GM23248 (cell line): ENCODE data around the gene CHST1. TPM values are rescaled to one million over a fixed set of nuclear protein-coding genes. Genes with fewer than 3 reads are reported as not detected.
A peak's percentile ranks its signal among the peaks of the same experiment; 100 is the strongest.

Experiments used
- DNase-seq: peaks from one replicate; pipeline ENCODE4 v3.0.0-alpha.2; 2015
- H2AFZ ChIP-seq: fragments of 200-600 bp; sonication (generic); 2 replicates; pipeline ENCODE4 v1.6.1; 2016; ENCODE audit warnings: antibody characterized with exemption
- H3F3A ChIP-seq: fragments of 200-600 bp; sonication (generic); 2 replicates; pipeline ENCODE4 v1.6.1; 2016; ENCODE audit warnings: mild to moderate bottlenecking, antibody characterized with exemption, mixed run types; ENCODE audit not compliant: insufficient read depth
- H3K27ac ChIP-seq: fragments of 200-600 bp; sonication (generic); 2 replicates; pipeline ENCODE4 v1.5.1; 2016; ENCODE audit warnings: mild to moderate bottlenecking
- H3K27me3 ChIP-seq: fragments of 200-600 bp; sonication (generic); replicated peaks from 2 replicates; pipeline ENCODE4 v1.6.1; 2016; ENCODE audit warnings: mild to moderate bottlenecking; ENCODE audit not compliant: insufficient read depth
- H3K36me3 ChIP-seq: fragments of 200-600 bp; sonication (generic); 2 replicates; pipeline ENCODE4 v1.6.1; 2016; ENCODE audit warnings: low read depth, mild to moderate bottlenecking
- H3K4me1 ChIP-seq: fragments of 200-600 bp; sonication (generic); 2 replicates; pipeline ENCODE4 v1.6.1; 2016; ENCODE audit warnings: mild to moderate bottlenecking; ENCODE audit not compliant: insufficient read depth
- H3K4me2 ChIP-seq: fragments of 200-600 bp; sonication (generic); one replicate; pipeline ENCODE4 v1.6.1; 2016; ENCODE audit warnings: mild to moderate bottlenecking; ENCODE audit not compliant: unreplicated experiment
- H3K4me3 ChIP-seq: fragments of 200-600 bp; sonication (generic); 2 replicates; pipeline ENCODE4 v1.5.1; 2016; ENCODE audit warnings: mild to moderate bottlenecking
- H3K79me2 ChIP-seq: fragments of 200-600 bp; sonication (generic); 2 replicates; pipeline ENCODE4 v1.6.1; 2016; ENCODE audit warnings: mild to moderate bottlenecking; ENCODE audit not compliant: insufficient read depth
- H3K9ac ChIP-seq: fragments of 200-600 bp; sonication (generic); 2 replicates; pipeline ENCODE4 v1.6.1; 2016; ENCODE audit warnings: mild to moderate bottlenecking
- H3K9me2 ChIP-seq: fragments of 200-600 bp; sonication (generic); 2 replicates; pipeline ENCODE4 v1.6.1; 2016; ENCODE audit warnings: mixed run types, mild to moderate bottlenecking, moderate library complexity; ENCODE audit not compliant: insufficient read depth
- H3K9me3 ChIP-seq: fragments of 200-600 bp; sonication (generic); one replicate; pipeline ENCODE4 v1.6.1; 2017; ENCODE audit warnings: low read depth
- H4K20me1 ChIP-seq: fragments of 200-600 bp; sonication (generic); 2 replicates; pipeline ENCODE4 v1.6.0; 2016; ENCODE audit not compliant: insufficient read depth
- EZH2 ChIP-seq: fragments of 200-600 bp; sonication (generic); IDR thresholded peaks from 2 replicates; pipeline ENCODE4 v1.6.1; 2018; ENCODE audit warnings: antibody characterized with exemption, mild to moderate bottlenecking; ENCODE audit not compliant: insufficient read depth, poor library complexity, severe bottlenecking
- EZH2phosphoT487 ChIP-seq: fragments of 200-600 bp; sonication (generic); IDR thresholded peaks from 2 replicates; pipeline ENCODE4 v1.6.1; 2018; ENCODE audit warnings: antibody characterized with exemption, moderate library complexity, mild to moderate bottlenecking, low read depth; ENCODE audit not compliant: insufficient read depth
- WGBS, 2 experiments: methylation state at CpG; one replicate each; pipeline ENCODE4 v1.1.6; 2015 to 2017; ENCODE audit warnings: low lambda C conversion rate in 2 of 2, low coverage in 1 of 2; ENCODE audit errors: missing lambda C conversion rate in 2 of 2; 5-methylcytosine and 5-hydroxymethylcytosine counted together
- in situ Hi-C: fragments of 300-500 bp; cut with MboI; formaldehyde crosslinking; loops from 2 replicates; pipeline ENCODE4 v1.15.0; 2020
- polyA plus RNA-seq: library from polyadenylated mRNA; unstranded; fragments of >200 nt; fragmentation: Nextera tagmentation; extraction: Ambion mirVana; gene quantifications from 2 replicates; pipeline ENCODE4 v1.2.1, GENCODE V29; 2016
- total RNA-seq: library from RNA; depleted of rRNA; stranded (reverse); fragments of >200 nt; shearing (Covaris generic); gene quantifications from 2 replicates; pipeline ENCODE4 v1.2.3, GENCODE V29; 2014

The CHST1 gene
- total and polyA plus RNA-seq, 2 experiments from 2014 or later = 0.06 TPM; not detected in 1

DNA sequence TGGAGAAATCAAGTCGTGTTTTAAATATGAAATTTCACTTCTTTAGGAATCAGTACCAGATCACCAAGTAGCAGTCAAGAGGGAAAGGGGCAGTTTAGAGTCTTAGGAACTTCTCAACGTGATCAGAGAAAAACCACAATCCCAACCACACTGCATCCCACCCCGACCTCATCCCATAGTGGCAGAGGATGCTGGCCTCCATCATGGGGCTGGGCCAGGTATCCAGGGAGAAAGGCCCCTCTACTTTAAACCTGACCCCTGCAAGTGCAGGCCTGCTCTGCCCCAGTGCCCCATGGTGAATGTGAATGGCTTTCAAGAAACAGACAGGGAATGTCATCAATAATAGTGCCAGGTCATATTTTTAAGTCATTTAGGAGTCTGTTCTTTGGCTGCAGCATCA lies 12.1 kb downstream of the CHST1 start:
- DNase-seq = no peak
- peaks cover 7% of the 10 kb centered on the region; the same call in 1 of the 2 replicates for H3K27me3 ChIP-seq
- no peaks in the 10 kb centered on the region for H3K9me2 ChIP-seq
- TF ChIP-seq EZH2 = no peak
- TF ChIP-seq EZH2phosphoT487 = no peak
- no peaks in the 10 kb centered on the region for H4K20me1 ChIP-seq
- no peak overlapping the region for H3K9ac ChIP-seq
- in situ Hi-C loops = no loop called here
- 62 to 75% methylated on average over 3 of the region's 3 CpGs for WGBS, 2 experiments
- H3K79me2 ChIP-seq = no peaks in the 10 kb centered on the region
- peaks cover 6% of the 10 kb centered on the region; the same call in 1 of the 2 replicates for H3K4me1 ChIP-seq
- H3K4me2 ChIP-seq = no peak overlapping the region
- H3K4me3 ChIP-seq = no peak overlapping the region
- no peaks in the 10 kb centered on the region for H3K36me3 ChIP-seq
- H3K27ac ChIP-seq = no peak overlapping the region
- 0 out of 2 replicates have a peak overlapping the region, but pooled peaks have one; percentile 67 for H2AFZ ChIP-seq
- H3F3A ChIP-seq = no peaks in the 10 kb centered on the region
- no peaks in the 10 kb centered on the region for H3K9me3 ChIP-seq

DNA sequence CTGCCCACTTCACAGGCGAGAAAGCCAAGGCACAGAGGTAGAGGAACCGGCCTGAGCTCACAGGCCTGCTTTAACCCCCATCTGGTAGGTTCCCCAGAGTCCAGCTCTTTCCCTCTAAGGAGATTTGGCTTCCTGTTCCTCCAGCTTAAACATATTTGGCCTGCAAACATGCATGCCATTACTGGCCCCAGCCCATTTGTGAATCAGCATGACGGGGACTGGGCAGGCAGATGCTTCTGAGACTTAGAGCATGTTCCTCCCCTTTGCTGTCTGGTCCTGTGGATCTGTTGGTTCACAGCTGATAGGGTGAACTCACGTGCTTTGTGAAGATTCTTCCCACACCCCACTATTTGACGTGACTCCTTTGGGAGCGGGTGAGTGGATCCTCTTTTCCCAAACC lies 12.6 kb downstream of the CHST1 start:
- no peaks in the 10 kb centered on the region for H3K36me3 ChIP-seq
- peak overlapping the region; percentile 67 for H2AFZ ChIP-seq
- no peak overlapping the region for H3K4me2 ChIP-seq
- in situ Hi-C loops = no loop called here
- peak; percentile 86 for DNase-seq
- no peaks in the 10 kb centered on the region for H3K9me3 ChIP-seq
- no peaks in the 10 kb centered on the region for H3F3A ChIP-seq
- peaks cover 6% of the 10 kb centered on the region; the same call in 1 of the 2 replicates for H3K4me1 ChIP-seq
- no peak overlapping the region for H3K4me3 ChIP-seq
- 40 to 42% methylated on average over 6 of the region's 6 CpGs for WGBS, 2 experiments
- no peaks in the 10 kb centered on the region for H3K9me2 ChIP-seq
- no peak overlapping the region for H3K27ac ChIP-seq
- no peaks in the 10 kb centered on the region for H3K79me2 ChIP-seq
- no peaks in the 10 kb centered on the region for H4K20me1 ChIP-seq
- peaks cover 7% of the 10 kb centered on the region; the same call in 1 of the 2 replicates for H3K27me3 ChIP-seq
- no peak for TF ChIP-seq EZH2
- no peak for TF ChIP-seq EZH2phosphoT487
- H3K9ac ChIP-seq = no peak overlapping the region

DNA sequence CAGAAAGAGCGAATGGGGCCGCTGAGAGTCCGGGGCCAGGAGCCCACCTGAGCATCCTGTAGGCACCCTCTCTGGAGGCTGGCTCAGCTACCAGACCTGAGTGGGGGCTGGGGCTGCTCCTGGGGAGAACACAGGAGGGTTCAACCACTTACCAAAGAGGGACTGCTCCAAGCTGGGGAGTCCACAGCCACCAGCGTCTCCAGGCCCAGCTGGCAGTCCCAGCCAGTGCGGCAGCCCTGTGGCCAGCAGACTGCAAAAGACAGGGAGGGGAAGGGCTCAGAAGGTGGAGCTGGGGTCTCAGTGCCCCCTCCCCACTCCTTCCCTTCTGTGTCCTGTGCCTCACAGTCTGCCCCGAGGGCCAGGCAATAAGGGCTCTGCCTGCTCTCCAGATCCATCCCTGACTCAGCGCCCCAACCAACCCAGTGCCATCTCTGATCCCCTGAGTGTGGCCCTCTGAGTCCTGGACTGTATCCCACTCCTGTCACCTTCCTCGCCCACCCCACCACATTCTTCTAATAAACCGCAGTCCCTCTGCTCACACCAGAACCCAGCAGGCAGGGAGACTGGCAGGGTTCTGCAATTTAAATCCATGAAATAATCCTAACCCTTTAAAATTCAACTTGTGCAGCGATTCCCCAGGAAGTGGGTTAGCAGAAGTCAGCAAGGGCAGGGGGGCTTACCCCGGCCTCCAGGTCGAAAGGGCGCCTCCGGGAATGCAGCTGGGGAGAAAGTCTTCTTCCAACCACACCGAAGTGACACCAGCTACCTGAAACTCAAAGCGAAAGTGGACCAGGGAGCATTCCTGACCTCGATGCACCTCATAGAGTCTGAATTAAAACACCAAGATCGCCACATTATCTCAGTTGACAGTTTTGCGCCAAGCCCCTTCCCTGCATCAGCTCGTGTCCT lies 13.3 kb downstream of the CHST1 start:
- DNase-seq = no peak
- no peak overlapping the region for H3K27ac ChIP-seq
- no peaks in the 10 kb centered on the region for H3K36me3 ChIP-seq
- no peaks in the 10 kb centered on the region for H3F3A ChIP-seq
- H3K4me2 ChIP-seq = no peak overlapping the region
- H3K9ac ChIP-seq = no peak overlapping the region
- WGBS, 2 experiments = 70 to 71% methylated on average over 20 of the region's 20 CpGs
- H3K4me3 ChIP-seq = no peak overlapping the region
- peaks cover 7% of the 10 kb centered on the region; the same call in 1 of the 2 replicates for H3K27me3 ChIP-seq
- no peaks in the 10 kb centered on the region for H3K79me2 ChIP-seq
- H4K20me1 ChIP-seq = no peaks in the 10 kb centered on the region
- H3K9me3 ChIP-seq = no peaks in the 10 kb centered on the region
- TF ChIP-seq EZH2 (no peak), EZH2phosphoT487 (no peak)
- H3K4me1 ChIP-seq = peaks cover 6% of the 10 kb centered on the region; the same call in 1 of the 2 replicates
- H3K9me2 ChIP-seq = no peaks in the 10 kb centered on the region
- in situ Hi-C loops = no loop called here
- H2AFZ ChIP-seq = peak overlapping the region; percentile 67

DNA sequence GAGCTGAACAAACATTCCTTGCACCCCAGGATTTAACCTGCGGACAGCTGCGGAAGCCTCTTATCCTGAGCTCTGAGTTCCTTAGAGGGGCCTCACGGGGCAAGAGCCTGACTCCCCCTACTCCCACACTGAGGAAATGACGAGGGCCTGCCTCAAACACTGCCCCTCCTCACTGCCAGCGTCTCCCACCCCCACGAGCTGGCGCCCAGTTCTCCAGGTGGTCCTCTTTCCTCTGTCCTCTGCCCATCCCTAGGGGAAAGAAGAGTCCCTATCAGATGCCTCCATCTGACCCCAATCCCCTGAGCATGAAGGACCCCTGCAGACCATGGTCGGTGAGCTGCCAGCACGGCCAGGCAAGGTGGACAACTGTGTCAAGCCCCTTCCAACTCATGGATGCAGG lies 14.3 kb downstream of the CHST1 start:
- no peak for TF ChIP-seq EZH2
- TF ChIP-seq EZH2phosphoT487 = no peak
- H3F3A ChIP-seq = no peaks in the 10 kb centered on the region
- H3K27me3 ChIP-seq = peaks cover 7% of the 10 kb centered on the region; the same call in 1 of the 2 replicates
- H4K20me1 ChIP-seq = no peaks in the 10 kb centered on the region
- H3K79me2 ChIP-seq = no peaks in the 10 kb centered on the region
- in situ Hi-C loops = no loop called here
- H3K4me1 ChIP-seq = peaks cover 6% of the 10 kb centered on the region; the same call in 1 of the 2 replicates
- no peak overlapping the region for H3K9ac ChIP-seq
- 71 to 77% methylated on average over 9 of the region's 9 CpGs for WGBS, 2 experiments
- no peaks in the 10 kb centered on the region for H3K9me2 ChIP-seq
- no peak overlapping the region for H3K4me2 ChIP-seq
- H3K9me3 ChIP-seq = no peaks in the 10 kb centered on the region
- no peak overlapping the region for H2AFZ ChIP-seq
- no peak overlapping the region for H3K4me3 ChIP-seq
- DNase-seq = no peak
- H3K27ac ChIP-seq = no peak overlapping the region
- H3K36me3 ChIP-seq = no peaks in the 10 kb centered on the region
